IMR-90 (cell line): Measurements from ENCODE around the gene SYNGR4. TPM values are rescaled to one million over a fixed set of nuclear protein-coding genes. Genes with fewer than 3 reads are reported as not detected.

Source experiments
- ATAC-seq: fragments of 200-7000 bp; cut with Tn5 transposase; 2 replicates; pipeline ENCODE4 v1.9.1; 2020; ENCODE audit warnings: low read depth, mild to moderate bottlenecking, moderate library complexity
- BruUV-seq: library from RNA; stranded (reverse); fragments of 400-500 nt; replicated peaks from 2 replicates; lab custom pipeline; 2021; lab: Mats Ljungman, UMichigan
- CTCF ChIA-PET: fragments of 300-600 bp; formaldehyde crosslinking; extraction: SDS; loops from one replicate; lab custom pipeline; 2021; ENCODE audit warnings: antibody characterized with exemption; lab: Yijun Ruan, JAX
- POLR2A ChIA-PET: fragments of 300-600 bp; sonication (Branson Sonifier 250); formaldehyde crosslinking; loops from one replicate; lab custom pipeline; 2022; ENCODE audit warnings: antibody characterized with exemption; ENCODE audit not compliant: unreplicated experiment; lab: Charles Lee
- DNase-seq: peaks from one replicate; pipeline ENCODE4 v3.0.0; 2013
- H2AFZ ChIP-seq: replicated peaks from 2 replicates; pipeline ENCODE3; 2013; ENCODE audit warnings: low read length, mild to moderate bottlenecking; ENCODE audit not compliant: poor library complexity
- H2AK5ac ChIP-seq: 2 replicates; pipeline ENCODE4 v1.6.1; 2013; ENCODE audit warnings: low read depth, low read length, inconsistent platforms
- H2AK9ac ChIP-seq: replicated peaks from 2 replicates; pipeline ENCODE3; 2013; ENCODE audit warnings: mild to moderate bottlenecking, low read depth, low read length, moderate library complexity; ENCODE audit not compliant: poor library complexity
- H2BK120ac ChIP-seq: 2 replicates; pipeline ENCODE4 v1.6.1; 2013; ENCODE audit warnings: low read depth, low read length, inconsistent platforms
- H2BK15ac ChIP-seq: 3 replicates; pipeline ENCODE4 v1.6.1; 2013; ENCODE audit warnings: low read depth, low read length, inconsistent platforms
- H2BK20ac ChIP-seq: 2 replicates; pipeline ENCODE4 v1.6.1; 2013; ENCODE audit warnings: low read depth, mild to moderate bottlenecking, inconsistent platforms, low read length, moderate library complexity
- H2BK5ac ChIP-seq: 2 replicates; pipeline ENCODE4 v1.6.1; 2013; ENCODE audit warnings: mild to moderate bottlenecking, low read depth, low read length, inconsistent platforms; ENCODE audit not compliant: poor library complexity, severe bottlenecking
- H3K14ac ChIP-seq: replicated peaks from 2 replicates; pipeline ENCODE4 v1.6.1; 2013; ENCODE audit warnings: low read depth, low read length, inconsistent platforms
- H3K18ac ChIP-seq: 2 replicates; pipeline ENCODE4 v1.6.1; 2013; ENCODE audit warnings: low read depth, low read length, control low read depth
- H3K23ac ChIP-seq: 2 replicates; pipeline ENCODE4 v1.6.1; 2013; ENCODE audit warnings: low read depth, low read length, inconsistent platforms
- H3K27ac ChIP-seq: 2 replicates; pipeline ENCODE4 v1.5.1; 2013; ENCODE audit warnings: mild to moderate bottlenecking, control low read depth, low read length; ENCODE audit not compliant: insufficient read depth
- H3K27me3 ChIP-seq: 2 replicates; pipeline ENCODE4 v1.6.1; 2013; ENCODE audit warnings: low read length; ENCODE audit not compliant: control insufficient read depth, insufficient read depth
- H3K36me3 ChIP-seq: 2 replicates; pipeline ENCODE4 v1.6.1; 2013; ENCODE audit warnings: low read length, mixed read lengths; ENCODE audit not compliant: control insufficient read depth, insufficient read depth
- H3K4ac ChIP-seq: 2 replicates; pipeline ENCODE4 v1.6.1; 2013; ENCODE audit warnings: low read depth, low read length, inconsistent platforms
- H3K4me1 ChIP-seq: 2 replicates; pipeline ENCODE4 v1.6.1; 2013; ENCODE audit warnings: low read length, mixed read lengths; ENCODE audit not compliant: control insufficient read depth, insufficient read depth
- H3K4me2 ChIP-seq: 2 replicates; pipeline ENCODE4 v1.6.1; 2013; ENCODE audit warnings: low read depth, mild to moderate bottlenecking, control low read depth, low read length, moderate library complexity
- H3K4me3 ChIP-seq: 2 replicates; pipeline ENCODE4 v1.5.1; 2013; ENCODE audit warnings: low read depth, mild to moderate bottlenecking, control low read depth, low read length, moderate library complexity; ENCODE audit not compliant: insufficient read depth
- H3K56ac ChIP-seq: 2 replicates; pipeline ENCODE4 v1.6.1; 2013; ENCODE audit warnings: low read length, inconsistent platforms; ENCODE audit not compliant: insufficient read depth; ENCODE audit errors: extremely low read depth
- H3K79me1 ChIP-seq, 2 experiments: 2 replicates each; pipeline ENCODE4 v1.6.1; 2013; ENCODE audit warnings: low read length in 2 of 2, inconsistent platforms in 1 of 2, low read depth in 1 of 2
- H3K9ac ChIP-seq: 2 replicates; pipeline ENCODE4 v1.6.1; 2013; ENCODE audit warnings: low read depth, low read length, control low read depth
- H3K9me1 ChIP-seq: 2 replicates; pipeline ENCODE4 v1.6.1; 2013; ENCODE audit warnings: low read length, inconsistent platforms; ENCODE audit not compliant: insufficient read depth
- H3K9me3 ChIP-seq: 2 replicates; pipeline ENCODE4 v1.6.1; 2013; ENCODE audit warnings: low read length; ENCODE audit not compliant: control insufficient read depth, insufficient read depth
- H4K20me1 ChIP-seq: 2 replicates; pipeline ENCODE4 v1.6.1; 2013; ENCODE audit warnings: low read length, inconsistent platforms; ENCODE audit not compliant: insufficient read depth
- H4K5ac ChIP-seq: 2 replicates; pipeline ENCODE4 v1.6.1; 2013; ENCODE audit warnings: mild to moderate bottlenecking, low read depth, low read length, control low read depth
- H4K8ac ChIP-seq, 2 experiments: 2 replicates each; pipeline ENCODE4 v1.6.1; 2013; ENCODE audit warnings: low read depth in 2 of 2, low read length in 2 of 2, control low read depth in 1 of 2, inconsistent platforms in 1 of 2
- H4K91ac ChIP-seq: 2 replicates; pipeline ENCODE4 v1.6.1; 2013; ENCODE audit warnings: low read depth, low read length, inconsistent platforms; ENCODE audit not compliant: insufficient read depth
- MXI1 ChIP-seq: IDR thresholded peaks from 2 replicates; pipeline ENCODE4 v1.6.1; 2012; ENCODE audit warnings: low read depth, mild to moderate bottlenecking, low read length, moderate library complexity, borderline replicate concordance
- WGBS, 2 experiments: methylation state at CpG; one replicate each; pipeline versions ENCODE4 v1.1.5 to v1.1.7; 2013; ENCODE audit warnings: missing lambda C conversion rate in 2 of 2; ENCODE audit not compliant: insufficient read length in 1 of 2; ENCODE audit errors: extremely low coverage in 2 of 2; 5-methylcytosine and 5-hydroxymethylcytosine counted together
- dilution Hi-C: fragments of 300-500 bp; cut with HindIII; formaldehyde crosslinking; loops from one replicate; pipeline ENCODE4 v1.14.3; 2018; ENCODE audit warnings: low sequenced_read_pairs; ENCODE audit not compliant: unreplicated experiment
- in situ Hi-C: fragments of 300-500 bp; cut with MboI; formaldehyde crosslinking; loops from 3 replicates; pipeline ENCODE4 v1.14.3; 2019; ENCODE audit warnings: low sequenced_read_pairs, inconsistent platforms, mixed read lengths
- intact Hi-C: fragments of 100-400 bp; cut with micrococcal nuclease; formaldehyde crosslinking; loops from 2 replicates; pipeline ENCODE4 v1.10.0; 2022
- polyA plus RNA-seq, 3 experiments: library from polyadenylated mRNA; depleted of rRNA; stranded (reverse); fragments of >200 nt; gene quantifications; 2 replicates each; pipeline ENCODE4 v1.2.3, GENCODE V29; 2012; ENCODE audit warnings: low replicate concordance in 1 of 3
- total RNA-seq: library from RNA; depleted of rRNA; stranded (reverse); fragments of >200 nt; gene quantifications from 2 replicates; pipeline ENCODE4 v1.2.3, GENCODE V29; 2012
- TF ChIP-seq, protein P1 (sequence below): conservative IDR thresholded peaks from 2 replicates; pipeline ENCODE4 v1.5.1; 2012; ENCODE audit warnings: mild to moderate bottlenecking, low read depth, low read length, improper control_type of control experiment

SYNGR4 gene
- total and polyA plus RNA-seq, 2 of the 4 experiments (the other 2 are of a cell fraction): not detected

DNA sequence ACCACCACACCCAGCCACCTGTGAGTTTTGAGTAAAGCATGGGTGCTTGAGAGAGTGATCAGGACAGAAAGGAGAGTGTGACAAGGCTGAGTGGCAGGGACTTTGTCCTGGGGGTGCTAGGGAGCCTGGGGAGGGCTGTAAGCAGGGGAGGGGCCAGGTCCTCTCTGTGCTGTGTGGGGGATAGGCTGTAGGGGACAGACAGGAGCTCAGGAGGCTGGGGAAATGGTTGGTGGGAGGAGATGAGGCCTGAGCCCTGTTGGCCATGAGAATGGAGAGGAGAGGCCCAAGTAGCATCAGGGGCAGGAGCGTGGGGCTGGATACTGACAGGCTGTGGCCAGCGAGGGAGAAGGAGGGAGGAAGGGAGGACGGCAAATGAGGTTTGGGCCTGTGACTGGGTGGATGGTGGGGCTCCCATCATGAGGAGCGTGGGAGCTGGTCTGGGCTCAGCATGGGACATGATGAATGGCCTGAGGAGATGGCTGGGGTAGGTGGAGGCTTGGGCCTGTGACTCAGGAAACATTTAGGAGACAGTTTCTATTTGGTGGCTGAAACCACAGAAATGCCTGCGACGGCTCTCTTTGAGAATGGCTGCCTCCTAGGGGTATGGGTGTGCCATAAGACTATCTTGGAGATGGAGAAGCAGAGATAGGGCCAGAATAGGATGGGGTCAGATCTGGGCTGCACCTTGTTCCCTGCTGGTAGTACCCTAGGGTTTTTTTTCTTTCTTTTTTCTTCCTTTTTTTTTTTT lies 54.3 kb downstream of the SYNGR4 start:
- H4K91ac ChIP-seq: no peak overlapping the region
- H3K27me3 ChIP-seq: peaks cover 4% of the 10 kb centered on the region; the same call in 1 of the 2 replicates
- no peak overlapping the region for H2BK5ac ChIP-seq
- DNase-seq (peak; percentile 23), ATAC-seq (no peak)
- H3K36me3 ChIP-seq: no peaks in the 10 kb centered on the region
- H3K27ac ChIP-seq: no peak overlapping the region
- intact Hi-C loops: no loop called here
- ChIA-PET CTCF (no interaction called here), POLR2A (no interaction called here)
- no peak overlapping the region for H3K9ac ChIP-seq
- H3K79me1 ChIP-seq: no peaks in the 10 kb centered on the region; a peak in 1 of 4 replicates
- no peak overlapping the region for H3K4ac ChIP-seq
- H4K20me1 ChIP-seq: no peaks in the 10 kb centered on the region
- H2AK5ac ChIP-seq: peak overlapping the region; percentile 43; the same call in 1 of the 2 replicates
- H3K4me2 ChIP-seq: no peak overlapping the region
- TF ChIP-seq, protein P1, sequence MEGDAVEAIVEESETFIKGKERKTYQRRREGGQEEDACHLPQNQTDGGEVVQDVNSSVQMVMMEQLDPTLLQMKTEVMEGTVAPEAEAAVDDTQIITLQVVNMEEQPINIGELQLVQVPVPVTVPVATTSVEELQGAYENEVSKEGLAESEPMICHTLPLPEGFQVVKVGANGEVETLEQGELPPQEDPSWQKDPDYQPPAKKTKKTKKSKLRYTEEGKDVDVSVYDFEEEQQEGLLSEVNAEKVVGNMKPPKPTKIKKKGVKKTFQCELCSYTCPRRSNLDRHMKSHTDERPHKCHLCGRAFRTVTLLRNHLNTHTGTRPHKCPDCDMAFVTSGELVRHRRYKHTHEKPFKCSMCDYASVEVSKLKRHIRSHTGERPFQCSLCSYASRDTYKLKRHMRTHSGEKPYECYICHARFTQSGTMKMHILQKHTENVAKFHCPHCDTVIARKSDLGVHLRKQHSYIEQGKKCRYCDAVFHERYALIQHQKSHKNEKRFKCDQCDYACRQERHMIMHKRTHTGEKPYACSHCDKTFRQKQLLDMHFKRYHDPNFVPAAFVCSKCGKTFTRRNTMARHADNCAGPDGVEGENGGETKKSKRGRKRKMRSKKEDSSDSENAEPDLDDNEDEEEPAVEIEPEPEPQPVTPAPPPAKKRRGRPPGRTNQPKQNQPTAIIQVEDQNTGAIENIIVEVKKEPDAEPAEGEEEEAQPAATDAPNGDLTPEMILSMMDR: 0 out of 2 replicates have a peak, but pooled peaks have one; percentile 9
- TF ChIP-seq MXI1: no peak
- H2BK120ac ChIP-seq: no peak overlapping the region
- no TSS peak for BruUV-seq
- H3K23ac ChIP-seq: no peak overlapping the region
- no peak overlapping the region for H3K56ac ChIP-seq
- H2BK20ac ChIP-seq: no peak overlapping the region
- no peak overlapping the region for H3K18ac ChIP-seq
- peaks cover 7% of the 10 kb centered on the region for H3K4me1 ChIP-seq
- no peak overlapping the region for H3K14ac ChIP-seq
- H3K4me3 ChIP-seq: no peak overlapping the region
- WGBS, 2 experiments: 66% methylated on average over 4 of the region's 6 CpGs; no CpG with 5 or more reads in 1 of the 2 experiments
- H2AFZ ChIP-seq: peak overlapping the region; percentile 7
- no peak overlapping the region for H2BK15ac ChIP-seq
- peak overlapping the region in 1 of 2 experiments; percentile 9; a peak in 1 of 4 replicates for H4K8ac ChIP-seq
- no peaks in the 10 kb centered on the region; the same call in 1 of the 2 replicates for H3K9me3 ChIP-seq
- no peak overlapping the region for H4K5ac ChIP-seq
- H3K9me1 ChIP-seq: peaks cover 4% of the 10 kb centered on the region; the same call in 1 of the 2 replicates
- in situ Hi-C loops: no loop called here
- H2AK9ac ChIP-seq: peak overlapping the region; percentile 81
- dilution Hi-C loops: no loop called here
